ENCODE measurements around the gene COL6A1. TPM values are rescaled to one million over a fixed set of nuclear protein-coding genes. Genes with fewer than 3 reads are reported as not detected.

The COL6A1 gene
- total RNA-seq, 1 donor from 2014 or later, result 12.6 TPM

- no peak overlapping the region for H3K9ac ChIP-seq
- Mint-ChIP-seq H3K27ac (no peak overlapping the region), H3K4me1 (peaks cover 18% of the 10 kb centered on the region), H3K9me3 (no peaks in the 10 kb centered on the region), H3K27me3 (ENCODE audit: insufficient read depth, low read depth) (peaks cover 3% of the 10 kb centered on the region), H3K4me3 (no peak overlapping the region), H3K36me3 (no peaks in the 10 kb centered on the region)
- no peaks in the 10 kb centered on the region for H3K27me3 ChIP-seq
- no peaks in the 10 kb centered on the region for H3K9me3 ChIP-seq (ENCODE audit: low read depth)
- H3K4me1 ChIP-seq, result no peaks in the 10 kb centered on the region
- no peaks in the 10 kb centered on the region for H4K20me1 ChIP-seq (ENCODE audit: low read depth)
- peak overlapping the region; percentile 2 for H2AFZ ChIP-seq (replicated peaks)
- no peaks in the 10 kb centered on the region for H3K36me3 ChIP-seq
- H3F3A ChIP-seq (ENCODE audit: low read depth), result no peaks in the 10 kb centered on the region
- H3K4me2 ChIP-seq, result no peak overlapping the region
- no peaks in the 10 kb centered on the region for H3K79me2 ChIP-seq (ENCODE audit: low read depth)
- TF ChIP-seq CTCF (IDR thresholded peaks at IDR 0.05) (no peak), EZH2 (IDR thresholded peaks at IDR 0.05) (no peak), EZH2phosphoT487 (IDR thresholded peaks at IDR 0.05) (no peak)
- no peak for DNase-seq (ENCODE audit: low spot score)
- H3K27ac ChIP-seq, result no peak overlapping the region
- no peak overlapping the region for H3K4me3 ChIP-seq
These were observed 40.5 kb downstream of the COL6A1 start for GRCh38 chr21:46021978-46022544.

GRCh38 chr21:46022551-46023525 lies 41.3 kb downstream of the COL6A1 start:
- TF ChIP-seq EZH2phosphoT487 (IDR thresholded peaks at IDR 0.05) (no peak), CTCF (IDR thresholded peaks at IDR 0.05) (no peak), EZH2 (IDR thresholded peaks at IDR 0.05) (no peak)
- no peak overlapping the region for H3K27ac ChIP-seq
- no peak for DNase-seq (ENCODE audit: low spot score)
- no peak overlapping the region for H3K4me2 ChIP-seq
- Mint-ChIP-seq H3K4me1 (peaks cover 18% of the 10 kb centered on the region), H3K27ac (no peak overlapping the region), H3K9me3 (no peaks in the 10 kb centered on the region), H3K4me3 (no peak overlapping the region), H3K27me3 (ENCODE audit: insufficient read depth, low read depth) (peaks cover 3% of the 10 kb centered on the region), H3K36me3 (no peaks in the 10 kb centered on the region)
- no peaks in the 10 kb centered on the region for H3F3A ChIP-seq (ENCODE audit: low read depth)
- no peak overlapping the region for H2AFZ ChIP-seq (replicated peaks)
- H3K27me3 ChIP-seq, result no peaks in the 10 kb centered on the region
- no peaks in the 10 kb centered on the region for H4K20me1 ChIP-seq (ENCODE audit: low read depth)
- no peak overlapping the region for H3K9ac ChIP-seq
- H3K9me3 ChIP-seq (ENCODE audit: low read depth), result no peaks in the 10 kb centered on the region
- H3K36me3 ChIP-seq, result no peaks in the 10 kb centered on the region
- no peak overlapping the region for H3K4me3 ChIP-seq
- H3K4me1 ChIP-seq, result no peaks in the 10 kb centered on the region
- H3K79me2 ChIP-seq (ENCODE audit: low read depth), result no peaks in the 10 kb centered on the region

GRCh38 chr21:46023555-46023954 lies 42.0 kb downstream of the COL6A1 start:
- Mint-ChIP-seq H3K4me3 (no peak overlapping the region), H3K9me3 (no peaks in the 10 kb centered on the region), H3K4me1 (peaks cover 18% of the 10 kb centered on the region), H3K27ac (no peak overlapping the region), H3K27me3 (ENCODE audit: insufficient read depth, low read depth) (peaks cover 7% of the 10 kb centered on the region), H3K36me3 (no peaks in the 10 kb centered on the region)
- Histone ChIP-seq H3K4me2 (no peak overlapping the region), H3K27ac (no peak overlapping the region), H3K4me1 (no peaks in the 10 kb centered on the region), H3K27me3 (no peaks in the 10 kb centered on the region), H2AFZ (replicated peaks) (no peak overlapping the region), H3F3A (ENCODE audit: low read depth) (no peaks in the 10 kb centered on the region), H3K36me3 (no peaks in the 10 kb centered on the region), H3K9ac (no peak overlapping the region), H3K4me3 (no peak overlapping the region), H3K79me2 (ENCODE audit: low read depth) (no peaks in the 10 kb centered on the region), H4K20me1 (ENCODE audit: low read depth) (no peaks in the 10 kb centered on the region), H3K9me3 (ENCODE audit: low read depth) (no peaks in the 10 kb centered on the region)
- TF ChIP-seq EZH2phosphoT487 (IDR thresholded peaks at IDR 0.05) (no peak), EZH2 (IDR thresholded peaks at IDR 0.05) (no peak), CTCF (IDR thresholded peaks at IDR 0.05) (no peak)
- DNase-seq (ENCODE audit: low spot score), result no peak

All from neural progenitor cell (in vitro differentiated cells).